Fibroblast of the conjunctiva (primary cell): ENCODE measurements around the gene DRD2.

Experiments
- DNase-seq: peaks from one replicate; pipeline ENCODE4 v3.0.0-alpha.2; 2010; ENCODE audit warnings: low read depth

The DRD2 gene

DNA sequence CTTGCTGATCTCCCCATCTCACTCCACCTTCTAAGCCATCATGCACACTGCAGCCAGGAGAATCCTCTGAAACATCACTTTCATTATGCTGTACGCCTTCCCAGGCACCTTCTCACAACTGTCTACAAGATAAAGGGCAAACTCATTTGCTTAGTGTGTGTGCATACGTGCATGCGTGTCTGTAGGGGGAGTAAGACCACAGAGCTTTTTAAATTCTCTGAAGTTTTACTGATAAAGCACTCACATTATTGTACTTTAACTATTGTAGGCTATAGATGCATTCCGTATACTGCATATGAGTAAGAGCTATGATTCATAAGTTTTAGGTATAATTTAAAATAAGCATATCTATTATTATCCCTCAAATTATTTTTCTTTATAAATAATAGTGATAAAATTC, 102.9 kb downstream of the DRD2 start:
- DNase-seq: no peak

DNA sequence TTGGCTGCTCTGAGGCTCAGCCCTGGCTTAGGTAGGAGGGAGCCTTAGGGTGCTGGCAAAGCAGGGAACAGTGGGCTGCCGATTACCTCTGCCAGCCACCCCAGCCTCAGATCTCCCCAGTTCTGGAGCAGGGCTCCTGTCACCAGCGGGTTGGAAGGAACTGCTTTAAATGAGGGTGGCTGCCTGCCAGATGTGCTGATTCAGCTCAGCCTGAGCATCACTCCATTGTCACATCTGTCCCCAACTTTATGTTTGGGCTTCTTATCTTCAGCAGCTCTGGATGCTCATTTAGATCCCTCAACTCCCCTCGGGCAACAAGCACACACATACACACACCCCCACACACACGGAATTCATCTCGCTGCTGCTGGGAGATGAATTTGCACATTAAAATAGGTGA, 104.6 kb downstream of the DRD2 start:
- no peak for DNase-seq

DNA sequence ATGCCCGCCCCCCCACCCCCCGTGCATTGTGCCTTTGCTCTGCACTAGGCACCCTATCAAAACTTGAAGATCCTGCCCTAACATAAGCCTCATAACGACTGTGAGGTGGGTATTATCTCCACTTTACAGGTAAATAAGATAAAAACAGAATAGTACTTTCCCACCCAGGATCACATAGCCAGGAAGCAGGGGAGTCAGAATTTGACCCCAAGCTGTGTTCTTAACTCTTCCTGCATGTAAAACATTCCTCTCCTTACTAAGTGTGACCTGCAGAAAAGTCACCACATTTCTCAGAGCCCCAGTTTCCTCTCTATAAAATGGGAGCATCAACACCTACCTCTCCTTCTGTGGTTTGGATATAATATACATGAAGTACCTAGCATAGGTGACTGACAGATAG, 105.8 kb downstream of the DRD2 start:
- DNase-seq: no peak

- no peak for DNase-seq
Observed at GRCh38 chr11:113365895-113366294, 109.3 kb downstream of the DRD2 start.

DNA sequence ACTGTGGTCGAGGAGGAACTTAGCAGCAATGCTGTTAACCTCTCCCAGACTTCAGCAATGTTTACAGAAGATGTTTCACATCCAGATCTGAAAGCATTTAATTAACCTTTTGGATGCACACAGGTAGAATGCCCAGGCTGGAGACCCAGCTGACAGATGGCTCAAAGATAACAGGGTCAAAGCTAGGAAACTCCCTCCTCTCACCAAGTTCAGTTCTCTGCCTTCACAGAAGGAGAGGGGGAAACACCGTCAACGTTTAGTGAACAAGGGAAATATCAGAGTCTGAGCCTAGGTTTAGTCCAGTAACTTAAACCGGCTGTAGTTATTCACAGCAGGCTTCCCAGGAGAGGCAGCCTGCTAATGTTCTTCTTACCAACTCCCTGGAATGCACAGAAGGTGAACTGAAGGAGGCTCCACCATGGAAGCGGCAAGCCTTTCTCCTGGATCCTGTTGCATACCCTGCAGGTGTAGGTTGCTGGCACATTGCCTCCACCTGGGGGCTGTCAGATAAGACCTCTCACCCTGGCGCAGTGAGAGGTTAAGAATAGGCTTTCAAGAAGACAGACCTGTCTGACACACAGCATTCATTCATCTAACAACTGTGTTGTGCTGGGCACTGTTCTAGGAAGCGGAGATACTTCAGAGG, 111.1 kb downstream of the DRD2 start:
- no peak for DNase-seq

- no peak for DNase-seq
Observed at GRCh38 chr11:113363406-113363805, 111.8 kb downstream of the DRD2 start.
